Activated CD4-positive, alpha-beta T cell treated with anti-CD3 and anti-CD28 coated beads for 48 hours (primary cell): Measurements from ENCODE around the gene AHCTF1.
A peak's percentile ranks its signal among the peaks of the same experiment; 100 is the strongest.

Experiments
- DNase-seq: peaks from one replicate; pipeline ENCODE4 v3.0.0-alpha.2; 2020

The AHCTF1 gene

GRCh38 chr1:246931549-246932365 lies at the start of gene AHCTF1:
TSS of gene AHCTF1 (minus strand) at chr1:246931948. CDS start at chr1:246918370, 13,578 bp downstream.
- DNase-seq: peak; percentile 95

- DNase-seq: no peak
Measured at GRCh38 chr1:246978785-246979184, 47.0 kb upstream of the AHCTF1 start.

GRCh38 chr1:246978281-246978680 lies 46.5 kb upstream of the AHCTF1 start:
- DNase-seq: no peak

- DNase-seq: no peak
Measured at GRCh38 chr1:246971969-246972368, 40.2 kb upstream of the AHCTF1 start.

- peak; percentile 57 for DNase-seq
Measured at GRCh38 chr1:246971090-246971721, 39.5 kb upstream of the AHCTF1 start.

GRCh38 chr1:246969621-246970020 lies 37.9 kb upstream of the AHCTF1 start:
- DNase-seq: no peak

GRCh38 chr1:246966502-246966901 lies 34.8 kb upstream of the AHCTF1 start:
- no peak for DNase-seq

GRCh38 chr1:246959944-246960693 lies 28.4 kb upstream of the AHCTF1 start:
- no peak for DNase-seq

GRCh38 chr1:246954126-246954525 lies 22.4 kb upstream of the AHCTF1 start:
- DNase-seq: no peak

GRCh38 chr1:246951413-246951812 lies 19.7 kb upstream of the AHCTF1 start:
- no peak for DNase-seq

- DNase-seq: no peak
Measured at GRCh38 chr1:246949956-246950355, 18.2 kb upstream of the AHCTF1 start.

- no peak for DNase-seq
Measured at GRCh38 chr1:246947255-246947654, 15.5 kb upstream of the AHCTF1 start.

GRCh38 chr1:246946366-246946765 lies 14.6 kb upstream of the AHCTF1 start:
- DNase-seq: no peak

GRCh38 chr1:246934765-246935164 lies 3.0 kb upstream of the AHCTF1 start:
- DNase-seq: no peak

GRCh38 chr1:246933893-246934292 lies 2.1 kb upstream of the AHCTF1 start:
- DNase-seq: no peak

GRCh38 chr1:246932366-246932700 lies 585 bp upstream of the AHCTF1 start:
- no peak for DNase-seq

- peak; percentile 62 for DNase-seq
Measured at GRCh38 chr1:246930830-246931548, 759 bp downstream of the AHCTF1 start.

GRCh38 chr1:246925997-246926626 lies 5.6 kb downstream of the AHCTF1 start:
- no peak for DNase-seq

GRCh38 chr1:246923900-246924299 lies 7.8 kb downstream of the AHCTF1 start:
- no peak for DNase-seq

- no peak for DNase-seq
Measured at GRCh38 chr1:246923482-246923881, 8.3 kb downstream of the AHCTF1 start.

GRCh38 chr1:246921481-246921880 lies 10.3 kb downstream of the AHCTF1 start:
- no peak for DNase-seq

GRCh38 chr1:246919902-246920301 lies 11.8 kb downstream of the AHCTF1 start:
- no peak for DNase-seq
